Measurements from ENCODE around the gene PRKN.
"Not testable (repeated sequence)": the region's sequence is repeated elsewhere in the genome, so short reads cannot be mapped to it uniquely, and the experiment has no call there.

Gene PRKN

GRCh38 chr6:162710936-162711335 is 16.6 kb downstream of the PRKN start:
- no peak for DNase-seq (ENCODE audit: low read depth)

GRCh38 chr6:162710419-162710818 is 17.1 kb downstream of the PRKN start:
- DNase-seq (ENCODE audit: low read depth), result no peak

- no peak for DNase-seq (ENCODE audit: low read depth)
Observed at GRCh38 chr6:162709431-162709830, 18.1 kb downstream of the PRKN start.

- no peak for DNase-seq (ENCODE audit: low read depth)
Observed at GRCh38 chr6:162708971-162709370, 18.6 kb downstream of the PRKN start.

- DNase-seq (ENCODE audit: low read depth), result no peak
Observed at GRCh38 chr6:162706232-162706631, 21.3 kb downstream of the PRKN start.

GRCh38 chr6:162705736-162706135 is 21.8 kb downstream of the PRKN start:
- DNase-seq (ENCODE audit: low read depth), result no peak

GRCh38 chr6:162704001-162704400 is 23.6 kb downstream of the PRKN start:
- no peak for DNase-seq (ENCODE audit: low read depth)

GRCh38 chr6:162702446-162702845 is 25.1 kb downstream of the PRKN start:
- no peak for DNase-seq (ENCODE audit: low read depth)

- DNase-seq (ENCODE audit: low read depth), result no peak
Observed at GRCh38 chr6:162701551-162701950, 26.0 kb downstream of the PRKN start.

- no peak for DNase-seq (ENCODE audit: low read depth)
Observed at GRCh38 chr6:162700966-162701365, 26.6 kb downstream of the PRKN start.

- DNase-seq (ENCODE audit: low read depth), result no peak
Observed at GRCh38 chr6:162699961-162700360, 27.6 kb downstream of the PRKN start.

GRCh38 chr6:162698440-162698839 is 29.1 kb downstream of the PRKN start:
- DNase-seq (ENCODE audit: low read depth), result no peak

- DNase-seq (ENCODE audit: low read depth), result no peak
Observed at GRCh38 chr6:162697872-162698403, 29.6 kb downstream of the PRKN start.

- DNase-seq (ENCODE audit: low read depth), result no peak
Observed at GRCh38 chr6:162690158-162690557, 37.4 kb downstream of the PRKN start.

GRCh38 chr6:162688751-162689345 is 38.7 kb downstream of the PRKN start:
- no peak for DNase-seq (ENCODE audit: low read depth)

GRCh38 chr6:162685586-162685985 is 42.0 kb downstream of the PRKN start:
- no peak for DNase-seq (ENCODE audit: low read depth)

- no peak for DNase-seq (ENCODE audit: low read depth)
Observed at GRCh38 chr6:162684961-162685360, 42.6 kb downstream of the PRKN start.

GRCh38 chr6:162684052-162684451 is 43.5 kb downstream of the PRKN start:
- no peak for DNase-seq (ENCODE audit: low read depth)

GRCh38 chr6:162683135-162683534 is 44.4 kb downstream of the PRKN start:
- no peak for DNase-seq (ENCODE audit: low read depth)

- no peak for DNase-seq (ENCODE audit: low read depth)
Observed at GRCh38 chr6:162681447-162681846, 46.1 kb downstream of the PRKN start.

GRCh38 chr6:162680871-162681270 is 46.7 kb downstream of the PRKN start:
- no peak for DNase-seq (ENCODE audit: low read depth)

GRCh38 chr6:162680367-162680766 is 47.2 kb downstream of the PRKN start:
- no peak for DNase-seq (ENCODE audit: low read depth)

GRCh38 chr6:162679681-162680080 is 47.9 kb downstream of the PRKN start:
- DNase-seq (ENCODE audit: low read depth), result no peak

GRCh38 chr6:162678896-162679295 is 48.7 kb downstream of the PRKN start:
- DNase-seq (ENCODE audit: low read depth), result not testable (repeated sequence)

Measured in fibroblast of the conjunctiva (primary cell).